B cell (primary cell): ENCODE data around the gene RSPH1. TPM values are rescaled to one million over a fixed set of nuclear protein-coding genes. Genes with fewer than 3 reads are reported as not detected.

Source experiments
- ATAC-seq: fragments of 200-7000 bp; cut with Tn5 transposase; one replicate; pipeline ENCODE4 v1.10.0; 2021; ENCODE audit warnings: low read depth, mild to moderate bottlenecking, moderate number of reproducible peaks, moderate library complexity
- CTCF ChIA-PET: fragments of 350-600 bp; sonication (Branson Sonifier 250); formaldehyde crosslinking; loops from one replicate; lab custom pipeline; 2021; ENCODE audit warnings: antibody characterized with exemption, inconsistent platforms; lab: Charles Lee
- POLR2A ChIA-PET: fragments of 350-600 bp; sonication (Branson Sonifier 250); formaldehyde crosslinking; loops from one replicate; lab custom pipeline; 2021; ENCODE audit warnings: antibody characterized with exemption; lab: Charles Lee
- DNase-seq: peaks from one replicate; pipeline ENCODE4 v3.0.0; 2013
- H2AFZ ChIP-seq: 2 replicates; pipeline ENCODE4 v1.6.1; 2012; ENCODE audit warnings: mild to moderate bottlenecking, low read depth, low read length; ENCODE audit not compliant: insufficient read depth, poor library complexity, severe bottlenecking
- H3K27ac ChIP-seq, 2 donors: 1 replicate in 1 of 2; 2 replicates in 1 of 2; pipeline ENCODE4 v1.5.1; 2012 to 2013; ENCODE audit warnings: low read length in 2 of 2, mild to moderate bottlenecking in 2 of 2, moderate library complexity in 1 of 2
- H3K27me3 ChIP-seq, 4 experiments: fragments of 200-600 bp in 1 of 4; sonication (generic) in 1 of 4; replicated peaks in 1 of 4; 1 replicate in 2 of 4; 2 replicates in 2 of 4; pipeline versions ENCODE4 v1.6.1 to v1.7.0; 2013 to 2016; ENCODE audit warnings: low read length in 3 of 4, mild to moderate bottlenecking in 2 of 4, mixed read lengths in 1 of 4, moderate library complexity in 1 of 4; ENCODE audit not compliant: insufficient read depth in 4 of 4, control insufficient read depth in 3 of 4; ENCODE audit errors: control extremely low read depth in 1 of 4
- H3K36me3 ChIP-seq, 2 experiments: replicated peaks in 1 of 2; 1 replicate in 1 of 2; 2 replicates in 1 of 2; pipeline versions ENCODE4 v1.6.1 to v1.7.1; 2013; ENCODE audit warnings: low read length in 1 of 2; ENCODE audit not compliant: insufficient read depth in 2 of 2, control insufficient read depth in 1 of 2; ENCODE audit errors: control extremely low read depth in 1 of 2, extremely low read depth in 1 of 2
- H3K4me1 ChIP-seq, 2 donors: fragments of 200-600 bp in 1 of 2; sonication (generic) in 1 of 2; 1 replicate in 1 of 2; 2 replicates in 1 of 2; pipeline versions ENCODE4 v1.5.1 to v1.6.1; 2013 to 2017; ENCODE audit warnings: low read length in 2 of 2; ENCODE audit not compliant: control insufficient read depth in 2 of 2, insufficient read depth in 2 of 2
- H3K4me2 ChIP-seq: replicated peaks from 2 replicates; pipeline ENCODE3; 2012; ENCODE audit warnings: mild to moderate bottlenecking, low read depth, low read length; ENCODE audit not compliant: poor library complexity, severe bottlenecking
- H3K4me3 ChIP-seq, 5 experiments: fragments of 200-600 bp in 1 of 5; sonication (generic) in 1 of 5; 1 replicate in 3 of 5; 2 replicates in 2 of 5; pipeline versions ENCODE4 v1.5.1 to v1.7.0; 2011 to 2016; ENCODE audit warnings: low read length in 4 of 5, mild to moderate bottlenecking in 4 of 5, low read depth in 2 of 5, control low read depth in 1 of 5, moderate library complexity in 1 of 5; ENCODE audit not compliant: insufficient read depth in 1 of 5; ENCODE audit errors: control extremely low read depth in 1 of 5, extremely low read depth in 1 of 5
- H3K79me2 ChIP-seq: fragments of 200-600 bp; sonication (generic); one replicate; pipeline ENCODE4 v1.6.0; 2016; ENCODE audit warnings: low read length; ENCODE audit not compliant: control insufficient read depth, insufficient read depth
- H3K9ac ChIP-seq: fragments of 200-600 bp; sonication (generic); 2 replicates; pipeline ENCODE4 v1.6.1; 2017; ENCODE audit warnings: mild to moderate bottlenecking, low read length, moderate library complexity
- H3K9me3 ChIP-seq, 3 donors: one replicate each; pipeline versions ENCODE4 v1.6.1 to v1.7.1; 2013; ENCODE audit warnings: low read length in 2 of 3; ENCODE audit not compliant: control insufficient read depth in 2 of 3, insufficient read depth in 1 of 3; ENCODE audit errors: control extremely low read depth in 1 of 3
- H4K20me1 ChIP-seq: 2 replicates; pipeline ENCODE4 v1.6.0; 2012; ENCODE audit warnings: mild to moderate bottlenecking, low read length; ENCODE audit not compliant: insufficient read depth, control insufficient read depth, poor library complexity, severe bottlenecking
- H3K27ac Mint-ChIP-seq: one replicate; pipeline ENCODE4 v1.8.0; 2021; ENCODE audit warnings: mixed read lengths
- H3K27me3 Mint-ChIP-seq: one replicate; pipeline ENCODE4 v1.8.0; 2021; ENCODE audit warnings: mixed read lengths
- H3K4me1 Mint-ChIP-seq: one replicate; pipeline ENCODE4 v1.8.0; 2021; ENCODE audit warnings: mixed read lengths
- H3K4me3 Mint-ChIP-seq: one replicate; pipeline ENCODE4 v1.8.0; 2021; ENCODE audit warnings: mixed read lengths
- H3K9me3 Mint-ChIP-seq: one replicate; pipeline ENCODE4 v1.8.0; 2022; ENCODE audit warnings: mixed read lengths; ENCODE audit not compliant: insufficient read depth
- CTCF ChIP-seq: fragments of 200-600 bp; IDR thresholded peaks from one replicate; pipeline ENCODE4 v1.8.0; 2022; ENCODE audit warnings: antibody characterized with exemption, mild to moderate bottlenecking
- EZH2 ChIP-seq: IDR thresholded peaks from 2 replicates; pipeline ENCODE4 v1.6.1; 2012; ENCODE audit warnings: borderline replicate concordance, low read depth, mild to moderate bottlenecking, moderate library complexity, low read length; ENCODE audit not compliant: insufficient read depth, poor library complexity, severe bottlenecking
- WGBS: methylation state at CpG from one replicate; pipeline ENCODE4 v1.1.5; 2013; ENCODE audit warnings: missing lambda C conversion rate; ENCODE audit not compliant: insufficient coverage; 5-methylcytosine and 5-hydroxymethylcytosine counted together
- intact Hi-C: fragments of 100-400 bp; cut with micrococcal nuclease; formaldehyde crosslinking; loops from one replicate; pipeline ENCODE4 v1.10.0; 2022
- polyA plus RNA-seq: library from polyadenylated mRNA; depleted of rRNA; stranded (reverse); fragments of >200 nt; gene quantifications from 2 replicates; pipeline ENCODE4 v1.2.3, GENCODE V29; 2012
- total RNA-seq, 2 donors: library from RNA; stranded (reverse); fragments of 120-200 nt in 1 of 2; gene quantifications; 1 replicate in 1 of 2; 2 replicates in 1 of 2; pipeline versions ENCODE4 v1.2.3 to v1.2.4, GENCODE V29; 2013 to 2022

RSPH1 gene
- total and polyA plus RNA-seq, 2 donors (not counting 1 experiment from before 2014, with no cell fraction given), result 0.10 to 0.64 TPM

GRCh38 chr21:42489006-42489563, 6.9 kb downstream of the RSPH1 start:
- H3K4me1 ChIP-seq, result no peaks in the 10 kb centered on the region
- no peaks in the 10 kb centered on the region for H3K79me2 ChIP-seq
- H3K27ac ChIP-seq, result no peak overlapping the region
- no peak overlapping the region for H3K4me3 ChIP-seq
- no peak overlapping the region for H3K4me2 ChIP-seq
- ATAC-seq (no peak), DNase-seq (no peak)
- no peak overlapping the region for H2AFZ ChIP-seq
- H3K36me3 ChIP-seq, result no peaks in the 10 kb centered on the region
- no peaks in the 10 kb centered on the region for H3K4me1 Mint-ChIP-seq
- 50% methylated on average over 2 of the region's 2 CpGs for WGBS
- no peak overlapping the region for H3K27ac Mint-ChIP-seq
- TF ChIP-seq CTCF (no peak), EZH2 (no peak)
- H3K27me3 ChIP-seq, result peaks cover 0 to 18% (median 0%) of the 10 kb centered on the region in 4 experiments
- no peaks in the 10 kb centered on the region for H3K9me3 Mint-ChIP-seq
- no peak overlapping the region for H3K9ac ChIP-seq
- H4K20me1 ChIP-seq, result no peaks in the 10 kb centered on the region
- ChIA-PET POLR2A (no interaction called here), CTCF (no interaction called here)
- no peak overlapping the region for H3K4me3 Mint-ChIP-seq
- intact Hi-C loops, result no loop called here
- peaks cover 0 to 10% (median 0%) of the 10 kb centered on the region in 3 donors for H3K9me3 ChIP-seq
- peaks cover 23% of the 10 kb centered on the region for H3K27me3 Mint-ChIP-seq

DNA sequence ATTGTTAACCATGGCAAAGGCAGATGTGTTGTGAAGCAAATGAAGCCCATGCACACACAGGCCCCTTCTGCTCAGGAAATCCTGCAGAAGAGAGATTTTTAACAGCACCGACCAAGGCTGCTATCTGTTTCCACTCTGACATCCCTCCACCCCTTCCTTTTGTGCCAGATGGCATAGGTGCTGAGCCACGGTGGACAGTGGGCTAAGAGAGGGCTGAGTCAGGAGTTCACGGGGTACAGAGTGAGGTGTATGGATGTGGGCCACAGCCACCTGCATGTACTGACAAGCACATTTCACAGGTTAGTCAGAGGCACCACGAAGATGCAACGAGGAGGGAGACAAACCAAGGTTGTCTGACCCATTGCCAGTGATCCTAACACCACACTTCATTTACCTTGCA, 9.5 kb downstream of the RSPH1 start:
- H3K4me3 ChIP-seq, result no peak overlapping the region
- CTCF ChIA-PET, result interaction anchor here (0.6 to 2.0 kb wide), 4 partner anchors 19 to 1451 kb away, joined by 3 to 6 read pairs (median 4); no protein-coding TSS in a partner anchor
- TF ChIP-seq CTCF, result no peak
- no peak for TF ChIP-seq EZH2
- 9% methylated on average over 4 of the region's 5 CpGs for WGBS
- Mint-ChIP-seq H3K4me3 (no peak overlapping the region), H3K4me1 (no peaks in the 10 kb centered on the region), H3K27ac (no peak overlapping the region), H3K9me3 (no peaks in the 10 kb centered on the region), H3K27me3 (peaks cover 19% of the 10 kb centered on the region)
- no peaks in the 10 kb centered on the region for H3K4me1 ChIP-seq
- no peaks in the 10 kb centered on the region for H3K79me2 ChIP-seq
- no peak for DNase-seq
- H3K27ac ChIP-seq, result no peak overlapping the region
- no peak overlapping the region for H3K9ac ChIP-seq
- H3K27me3 ChIP-seq, result peaks cover 0 to 18% (median 0%) of the 10 kb centered on the region in 4 experiments
- intact Hi-C loops, result no loop called here
- ATAC-seq, result no peak
- POLR2A ChIA-PET, result no interaction called here
- no peak overlapping the region for H2AFZ ChIP-seq
- peaks cover 0 to 10% (median 0%) of the 10 kb centered on the region in 3 donors for H3K9me3 ChIP-seq
- H4K20me1 ChIP-seq, result no peaks in the 10 kb centered on the region
- no peak overlapping the region for H3K4me2 ChIP-seq
- no peaks in the 10 kb centered on the region for H3K36me3 ChIP-seq
